Ectodermal cell (in vitro differentiated cells): ENCODE data around the gene EFCAB10.
"Not testable (repeated sequence)": the region's sequence is repeated elsewhere in the genome, so short reads cannot be mapped to it uniquely, and the experiment has no call there.

Experiments
- H3K27ac ChIP-seq: 2 replicates; pipeline ENCODE4 v1.7.0; 2013; ENCODE audit warnings: mild to moderate bottlenecking, low read depth, low read length; ENCODE audit not compliant: insufficient read depth, poor library complexity, severe bottlenecking
- H3K27me3 ChIP-seq: 2 replicates; pipeline ENCODE4 v1.7.0; 2013; ENCODE audit warnings: mild to moderate bottlenecking, low read length; ENCODE audit not compliant: insufficient read depth, control insufficient read depth, poor library complexity, severe bottlenecking
- H3K36me3 ChIP-seq: one replicate; pipeline ENCODE4 v1.7.0; 2013; ENCODE audit warnings: low read length; ENCODE audit not compliant: control insufficient read depth, insufficient read depth
- H3K4me1 ChIP-seq: one replicate; pipeline ENCODE4 v1.7.0; 2013; ENCODE audit warnings: low read length; ENCODE audit not compliant: control insufficient read depth, insufficient read depth
- H3K4me3 ChIP-seq: 2 replicates; pipeline ENCODE4 v1.7.0; 2013; ENCODE audit warnings: low read depth, low read length, control low read depth; ENCODE audit not compliant: insufficient read depth
- H3K9me3 ChIP-seq: 2 replicates; pipeline ENCODE4 v1.7.0; 2013; ENCODE audit warnings: mild to moderate bottlenecking, low read length, moderate library complexity; ENCODE audit not compliant: control insufficient read depth
- WGBS, 2 experiments: methylation state at CpG; one replicate each; pipeline ENCODE4 v1.1.7; 2013; ENCODE audit warnings: missing lambda C conversion rate in 2 of 2; 5-methylcytosine and 5-hydroxymethylcytosine counted together

Gene EFCAB10

DNA sequence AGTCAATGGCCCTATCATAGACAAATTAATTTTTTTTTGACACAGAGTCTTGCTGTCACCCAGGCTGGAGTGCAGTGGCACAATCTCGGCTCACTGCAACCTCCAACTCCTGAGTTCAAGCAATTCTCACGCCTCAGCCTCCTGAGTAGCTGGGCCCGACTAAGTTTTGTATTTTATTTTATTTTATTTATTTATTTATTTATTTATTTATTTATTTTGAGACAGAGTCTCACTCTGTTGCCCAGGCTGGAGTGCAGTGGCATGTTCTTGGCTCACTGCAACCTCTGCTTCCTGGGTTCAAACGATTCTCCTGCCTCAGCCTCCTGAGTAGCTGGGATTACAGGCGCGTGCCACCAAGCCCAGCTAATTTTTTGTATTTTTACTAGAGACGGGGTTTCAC is 65.7 kb downstream of the EFCAB10 start:
- WGBS, 2 experiments: 93 to 96% methylated on average over 5 to 6 of the region's 7 CpGs
- H3K27ac ChIP-seq, H3K27me3 ChIP-seq, H3K9me3 ChIP-seq, H3K4me1 ChIP-seq, H3K4me3 ChIP-seq, H3K36me3 ChIP-seq: not testable (repeated sequence)
